ENCODE results near the gene TMEM259.

Gene TMEM259

DNA sequence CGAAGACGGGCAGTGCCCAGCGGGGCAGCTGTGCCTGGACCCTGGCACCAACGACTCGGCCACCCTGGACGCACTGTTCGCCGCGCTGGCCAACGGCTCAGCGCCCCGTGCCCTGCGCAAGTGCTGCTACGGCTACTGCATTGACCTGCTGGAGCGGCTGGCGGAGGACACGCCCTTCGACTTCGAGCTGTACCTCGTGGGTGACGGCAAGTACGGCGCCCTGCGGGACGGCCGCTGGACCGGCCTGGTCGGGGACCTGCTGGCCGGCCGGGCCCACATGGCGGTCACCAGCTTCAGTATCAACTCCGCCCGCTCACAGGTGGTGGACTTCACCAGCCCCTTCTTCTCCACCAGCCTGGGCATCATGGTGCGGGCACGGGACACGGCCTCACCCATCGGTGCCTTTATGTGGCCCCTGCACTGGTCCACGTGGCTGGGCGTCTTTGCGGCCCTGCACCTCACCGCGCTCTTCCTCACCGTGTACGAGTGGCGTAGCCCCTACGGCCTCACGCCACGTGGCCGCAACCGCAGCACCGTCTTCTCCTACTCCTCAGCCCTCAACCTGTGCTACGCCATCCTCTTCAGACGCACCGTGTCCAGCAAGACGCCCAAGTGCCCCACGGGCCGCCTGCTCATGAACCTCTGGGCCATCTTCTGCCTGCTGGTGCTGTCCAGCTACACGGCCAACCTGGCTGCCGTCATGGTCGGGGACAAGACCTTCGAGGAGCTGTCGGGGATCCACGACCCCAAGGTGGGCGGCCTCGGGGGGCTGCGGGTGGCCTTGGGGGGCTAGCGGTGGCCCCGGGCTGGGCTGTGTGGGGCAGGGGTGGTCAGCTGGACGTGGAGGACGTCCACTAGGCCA, 15.9 kb downstream of the TMEM259 start:
- DNase-seq (ENCODE audit: low read depth in 1 of 2, low spot score in 1 of 2), result no peak

DNA sequence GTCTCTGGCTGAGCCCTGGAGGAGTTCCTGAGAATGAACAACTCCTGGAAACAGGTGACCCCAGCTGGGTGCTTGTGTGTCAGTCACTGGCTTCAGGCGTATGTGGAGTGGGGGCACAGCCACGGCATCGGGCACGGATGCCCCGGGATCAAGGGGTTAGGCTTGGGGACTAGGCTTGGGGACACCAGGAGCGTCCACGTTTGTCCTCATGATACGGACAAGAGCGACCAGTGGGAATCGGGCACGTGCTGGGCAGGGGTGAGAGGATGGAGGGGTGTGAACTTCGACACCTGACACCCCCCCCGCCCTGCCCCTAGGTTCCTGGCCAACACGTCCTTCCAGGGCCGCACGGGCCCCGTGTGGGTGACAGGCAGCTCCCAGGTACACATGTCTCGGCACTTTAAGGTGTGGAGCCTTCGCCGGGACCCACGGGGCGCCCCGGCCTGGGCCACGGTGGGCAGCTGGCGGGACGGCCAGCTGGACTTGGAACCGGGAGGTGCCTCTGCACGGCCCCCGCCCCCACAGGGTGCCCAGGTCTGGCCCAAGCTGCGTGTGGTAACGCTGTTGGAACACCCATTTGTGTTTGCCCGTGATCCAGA, 16.6 kb downstream of the TMEM259 start:
- DNase-seq (ENCODE audit: low read depth in 1 of 2, low spot score in 1 of 2), result no peak

DNA sequence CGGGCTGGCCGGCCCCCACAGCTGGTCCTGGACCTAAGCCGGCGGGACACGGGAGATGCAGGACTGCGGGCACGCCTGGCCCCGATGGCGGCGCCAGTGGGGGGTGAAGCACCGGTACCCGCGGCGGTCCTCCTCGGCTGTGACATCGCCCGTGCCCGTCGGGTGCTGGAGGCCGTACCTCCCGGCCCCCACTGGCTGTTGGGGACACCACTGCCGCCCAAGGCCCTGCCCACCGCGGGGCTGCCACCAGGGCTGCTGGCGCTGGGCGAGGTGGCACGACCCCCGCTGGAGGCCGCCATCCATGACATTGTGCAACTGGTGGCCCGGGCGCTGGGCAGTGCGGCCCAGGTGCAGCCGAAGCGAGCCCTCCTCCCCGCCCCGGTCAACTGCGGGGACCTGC, 17.6 kb downstream of the TMEM259 start:
- no peak for DNase-seq (ENCODE audit: low read depth in 1 of 2, low spot score in 1 of 2)

DNA sequence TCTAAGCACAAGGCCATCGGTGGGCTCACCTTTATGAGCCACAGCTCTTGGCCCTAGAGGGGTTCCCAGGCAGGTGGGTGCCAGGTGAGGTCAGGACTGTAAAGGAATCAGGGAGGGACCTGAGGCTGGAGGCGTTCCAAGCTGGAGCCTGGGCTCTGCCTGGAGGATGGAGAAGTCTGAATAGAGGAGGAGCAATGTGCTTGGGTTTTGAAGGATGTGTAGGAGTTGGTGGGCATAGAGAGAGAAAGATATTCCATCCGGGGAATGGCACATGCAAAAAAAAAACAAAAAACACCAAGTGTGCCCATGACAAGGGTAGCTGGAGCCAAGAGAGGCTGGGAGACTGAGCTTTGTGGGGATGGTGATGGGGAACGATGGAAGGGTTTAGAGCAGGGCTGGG, 18.3 kb downstream of the TMEM259 start:
- DNase-seq (ENCODE audit: low read depth in 1 of 2, low spot score in 1 of 2), result no peak

DNA sequence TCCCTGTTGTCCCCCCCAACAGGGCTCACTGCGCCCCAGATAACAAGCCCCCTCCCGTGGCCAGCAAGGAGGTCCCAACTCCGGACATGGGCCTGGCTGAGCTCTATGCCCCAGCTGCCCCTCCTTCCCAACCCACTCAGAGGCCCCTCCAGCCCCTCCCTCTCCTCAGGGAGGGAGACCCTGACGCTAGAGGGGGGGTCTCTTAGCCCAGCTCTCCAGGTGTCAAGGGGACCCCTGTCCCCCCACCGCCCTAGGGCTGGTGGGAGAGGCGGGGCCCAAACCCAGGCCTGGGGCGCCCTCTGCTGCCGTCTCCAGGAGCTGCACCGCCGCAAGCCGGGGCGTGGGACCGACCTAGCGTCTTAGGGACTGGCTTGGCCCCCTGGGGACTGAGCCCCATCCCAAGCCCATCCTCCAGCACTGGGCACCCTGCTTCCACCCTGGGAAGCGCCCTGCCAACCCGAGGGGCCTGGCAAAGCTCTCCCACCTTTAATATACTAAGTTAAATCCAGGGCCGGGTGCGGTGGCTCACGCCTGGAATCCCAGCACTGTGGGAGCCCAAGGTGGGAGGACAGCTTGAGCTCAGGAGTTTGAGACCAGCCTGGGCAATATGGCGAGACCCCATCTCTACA, 19.3 kb downstream of the TMEM259 start:
- peak; percentile 54 to 64 for DNase-seq (ENCODE audit: low read depth in 1 of 2, low spot score in 1 of 2)

DNA sequence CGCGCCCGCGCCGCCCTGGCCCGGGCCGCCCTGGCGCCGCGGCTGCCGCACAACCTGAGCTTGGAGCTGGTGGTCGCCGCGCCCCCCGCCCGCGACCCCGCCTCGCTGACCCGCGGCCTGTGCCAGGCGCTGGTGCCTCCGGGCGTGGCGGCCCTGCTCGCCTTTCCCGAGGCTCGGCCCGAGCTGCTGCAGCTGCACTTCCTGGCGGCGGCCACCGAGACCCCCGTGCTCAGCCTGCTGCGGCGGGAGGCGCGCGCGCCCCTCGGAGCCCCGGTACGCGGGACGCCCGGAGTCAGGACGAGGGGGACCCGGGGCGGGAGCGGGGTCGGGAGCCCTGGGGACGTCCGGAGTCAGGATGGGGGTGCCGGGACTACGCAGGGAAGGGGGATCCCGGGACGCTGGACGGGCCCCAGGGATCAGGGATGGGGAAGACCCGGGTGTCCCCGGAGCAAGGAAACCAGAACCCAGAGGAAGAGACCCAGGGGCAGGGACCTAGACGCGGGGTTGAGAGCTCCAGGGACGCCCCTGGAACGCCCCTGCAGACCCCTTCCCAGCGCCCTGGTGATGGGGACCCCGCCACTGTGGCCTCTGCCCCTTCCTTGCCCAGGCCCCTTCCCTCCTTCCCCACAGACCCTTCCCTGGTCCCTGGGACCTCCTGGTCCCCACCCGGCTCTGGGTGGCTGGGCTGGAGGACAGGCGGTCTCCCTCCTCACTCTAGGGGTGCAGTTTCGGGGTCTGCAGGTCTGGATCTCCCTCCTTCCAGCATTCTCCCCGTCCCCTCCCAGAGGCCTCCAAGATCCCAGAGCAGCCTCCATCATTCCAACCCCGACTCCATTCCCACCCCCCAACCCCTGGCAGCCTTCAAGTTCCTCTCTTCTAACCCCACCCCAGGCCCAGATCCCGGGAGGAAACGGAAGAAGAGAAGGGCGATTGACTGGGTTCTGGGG, 20.1 kb downstream of the TMEM259 start:
- no peak for DNase-seq (ENCODE audit: low read depth in 1 of 2, low spot score in 1 of 2)

DNA sequence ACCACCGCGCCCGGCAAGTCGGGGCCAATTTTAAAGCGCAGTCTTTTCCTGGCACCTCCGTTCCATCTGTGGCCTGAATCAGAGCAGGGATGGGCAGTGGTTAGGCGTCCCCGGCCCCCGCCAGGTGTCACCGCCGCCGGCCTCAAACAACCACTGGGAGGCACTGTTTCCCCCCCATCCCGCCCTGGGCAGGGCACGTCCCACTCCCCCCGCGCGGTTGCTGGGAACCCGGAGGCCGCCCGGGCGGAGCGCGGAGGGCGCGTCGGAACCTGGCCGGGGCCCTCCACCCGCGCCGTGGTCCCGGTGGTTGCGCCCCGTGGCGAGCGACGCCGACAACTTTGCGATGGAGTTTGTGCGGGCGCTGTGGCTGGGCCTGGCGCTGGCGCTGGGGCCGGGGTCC, 20.8 kb downstream of the TMEM259 start, which contains the start of gene GRIN3B:
Gene GRIN3B, plus strand, starts transcription at position 325 of the 400 bp plus-strand sequence. Its CDS starts 19 bp downstream, at position 344.
- DNase-seq (ENCODE audit: low read depth in 1 of 2, low spot score in 1 of 2), result peak; percentile 30 to 57

DNA sequence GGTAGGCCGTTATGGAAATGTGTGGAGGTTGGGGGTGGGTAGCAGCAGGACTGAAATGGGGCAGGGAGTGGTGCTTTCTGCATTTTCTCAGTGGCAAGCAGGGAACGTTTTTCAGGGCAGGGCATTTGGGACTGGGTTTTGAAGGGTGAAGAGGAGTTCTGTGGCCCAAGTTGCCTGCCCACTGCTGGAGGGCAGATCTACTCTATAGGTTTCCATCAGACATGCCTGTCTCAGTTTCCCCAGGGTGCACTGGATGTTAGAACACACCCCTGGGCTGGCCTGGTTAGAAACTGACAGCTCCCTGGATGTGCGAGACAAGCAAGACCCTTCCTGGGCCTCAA, 21.6 kb downstream of the TMEM259 start:
- no peak for DNase-seq (ENCODE audit: low read depth in 1 of 2, low spot score in 1 of 2)

DNA sequence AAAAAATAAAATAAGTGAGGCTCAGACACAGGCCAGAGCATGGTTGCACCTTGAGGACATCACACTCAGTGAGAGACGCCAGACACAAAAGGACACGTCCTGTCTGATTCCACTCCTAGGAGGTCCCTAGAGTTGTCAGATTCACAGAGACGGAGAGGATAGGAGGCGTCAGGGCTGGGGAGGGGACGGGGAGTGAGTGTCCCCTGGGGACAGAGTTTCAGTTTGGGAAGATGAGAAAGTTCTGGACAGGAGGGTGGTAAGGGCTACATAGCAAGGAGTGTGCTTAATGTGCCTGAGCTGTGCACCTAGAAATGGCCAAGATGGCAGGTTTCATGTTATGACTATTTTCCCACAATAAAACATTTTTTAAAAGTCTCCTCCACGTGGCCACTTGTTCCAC, 22.9 kb downstream of the TMEM259 start:
- DNase-seq (ENCODE audit: low read depth in 1 of 2, low spot score in 1 of 2), result no peak

DNA sequence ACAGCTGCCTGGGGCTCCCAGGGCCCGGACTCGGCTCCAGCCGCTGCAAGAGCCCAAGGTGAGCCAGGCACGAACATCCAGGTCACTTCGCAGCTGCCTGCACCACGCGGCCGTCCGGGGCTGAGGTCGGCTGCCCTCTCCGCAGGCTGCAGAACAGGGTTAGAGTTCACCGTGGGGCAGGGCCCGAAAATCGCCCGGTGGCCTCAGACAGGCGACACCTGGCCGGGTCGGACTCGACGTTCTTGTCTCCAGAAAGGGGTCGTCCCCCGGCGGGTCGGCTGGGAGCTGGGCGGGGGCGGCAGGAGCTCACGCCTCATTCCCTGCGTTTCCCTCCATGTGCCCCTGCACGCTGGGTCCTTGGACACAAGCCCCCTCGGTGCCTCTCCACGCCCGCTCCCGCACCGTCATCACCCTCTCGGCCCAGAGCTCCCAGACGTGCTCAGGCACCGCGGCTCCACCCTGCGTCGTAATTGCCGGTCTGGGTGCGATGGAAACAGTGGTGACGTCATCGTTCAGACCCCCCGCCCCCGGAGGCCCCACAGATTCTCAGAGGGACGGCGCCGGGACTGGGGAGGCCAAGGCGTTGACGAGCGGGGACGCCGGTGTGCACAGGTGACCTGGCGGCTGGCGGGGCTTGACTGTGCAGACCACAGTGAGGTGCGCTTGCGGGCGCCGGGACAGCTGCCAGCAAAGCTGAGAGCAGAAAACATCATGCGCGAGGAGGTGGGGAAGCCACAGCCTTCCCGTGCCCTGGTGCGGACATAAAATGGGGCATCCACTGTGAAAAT, 24.7 kb downstream of the TMEM259 start:
- DNase-seq (ENCODE audit: low read depth in 1 of 2, low spot score in 1 of 2), result peak; percentile 35 to 60

DNA sequence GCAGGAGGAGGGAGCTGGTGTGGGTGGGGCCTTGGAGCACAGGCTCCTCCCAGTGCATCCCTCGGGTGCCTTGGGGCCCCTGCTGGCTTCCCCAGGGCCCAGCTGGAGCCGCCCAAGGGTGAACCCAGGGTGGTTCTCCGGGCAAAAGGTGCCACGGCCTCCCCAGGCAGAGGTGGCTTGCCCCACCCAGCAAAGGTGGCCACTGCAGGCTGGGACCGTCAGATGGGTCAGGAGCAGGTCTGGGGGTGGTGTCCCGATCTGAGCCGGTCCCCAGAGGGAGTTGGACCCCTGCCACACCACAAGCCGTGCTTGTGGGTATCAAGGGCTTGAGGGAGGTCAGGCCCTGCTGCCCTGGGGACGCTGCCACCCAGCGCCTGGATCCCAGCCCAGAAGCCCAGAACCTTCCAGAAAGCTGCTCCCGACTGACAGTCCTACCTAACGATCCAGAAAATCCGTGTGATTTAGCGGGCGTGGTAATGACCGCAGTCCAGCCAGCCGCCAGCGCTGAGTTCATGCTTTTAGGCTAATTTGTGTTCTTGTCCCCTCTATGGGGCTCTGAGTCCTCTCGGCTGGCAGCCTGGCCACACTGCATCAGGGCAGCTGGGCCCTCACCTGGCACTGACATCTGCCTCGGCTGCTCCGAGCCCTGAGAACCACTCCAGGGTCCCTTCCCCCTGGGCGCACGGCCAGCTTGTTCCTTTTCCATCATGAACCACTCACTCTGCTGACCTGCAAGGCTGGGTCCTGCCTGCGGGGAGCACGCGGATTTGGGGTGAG, 25.7 kb downstream of the TMEM259 start:
- DNase-seq (ENCODE audit: low read depth in 1 of 2, low spot score in 1 of 2), result no peak

DNA sequence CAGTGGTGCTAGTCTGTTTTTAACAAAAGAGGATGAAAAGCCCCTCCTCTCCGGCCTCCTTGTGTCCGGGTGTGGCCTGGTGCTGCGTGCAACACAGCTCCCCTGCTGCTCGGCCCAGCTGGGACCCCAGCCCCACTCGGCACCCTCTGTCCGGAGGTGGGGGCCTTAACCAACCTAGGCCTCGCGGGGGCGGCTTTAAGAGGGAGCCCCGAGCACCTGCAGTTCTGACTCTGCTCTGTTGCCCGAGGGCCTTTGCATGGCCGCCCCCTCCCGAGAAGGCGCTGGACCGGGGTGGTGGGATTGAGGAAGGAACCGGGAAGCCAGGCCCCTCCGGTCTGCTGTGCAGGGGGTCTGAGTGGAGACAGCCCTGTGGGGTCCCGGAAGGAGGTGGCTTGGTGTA, 26.4 kb downstream of the TMEM259 start:
- no peak for DNase-seq (ENCODE audit: low read depth in 1 of 2, low spot score in 1 of 2)

DNA sequence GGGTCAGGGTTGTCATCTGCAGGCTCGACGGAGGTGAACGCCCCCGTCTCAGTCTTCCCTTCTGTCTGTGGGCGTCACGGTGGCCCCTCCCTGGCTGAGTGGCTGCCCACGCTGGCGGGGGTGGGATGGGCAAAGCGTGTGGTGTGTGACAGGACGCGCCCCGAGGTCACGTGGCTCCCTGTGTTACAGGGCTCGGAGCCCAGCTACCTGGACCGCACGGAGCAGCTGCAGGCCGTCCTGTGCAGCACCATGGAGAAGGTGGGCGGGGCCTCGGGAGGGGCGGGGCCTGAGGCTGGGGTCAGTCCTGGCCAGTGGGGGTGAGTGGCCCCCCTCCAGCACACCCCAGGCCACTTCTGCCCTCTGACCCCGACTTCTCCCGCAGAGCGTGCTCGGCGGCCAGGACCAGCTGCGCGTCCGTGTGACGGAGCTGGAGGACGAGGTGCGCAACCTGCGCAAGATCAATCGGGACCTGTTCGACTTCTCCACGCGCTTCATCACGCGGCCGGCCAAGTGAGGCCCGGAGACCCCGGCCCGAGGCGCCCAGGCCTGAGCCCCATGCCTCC, 27.0 kb downstream of the TMEM259 start:
- DNase-seq (ENCODE audit: low read depth in 1 of 2, low spot score in 1 of 2), result no peak

DNA sequence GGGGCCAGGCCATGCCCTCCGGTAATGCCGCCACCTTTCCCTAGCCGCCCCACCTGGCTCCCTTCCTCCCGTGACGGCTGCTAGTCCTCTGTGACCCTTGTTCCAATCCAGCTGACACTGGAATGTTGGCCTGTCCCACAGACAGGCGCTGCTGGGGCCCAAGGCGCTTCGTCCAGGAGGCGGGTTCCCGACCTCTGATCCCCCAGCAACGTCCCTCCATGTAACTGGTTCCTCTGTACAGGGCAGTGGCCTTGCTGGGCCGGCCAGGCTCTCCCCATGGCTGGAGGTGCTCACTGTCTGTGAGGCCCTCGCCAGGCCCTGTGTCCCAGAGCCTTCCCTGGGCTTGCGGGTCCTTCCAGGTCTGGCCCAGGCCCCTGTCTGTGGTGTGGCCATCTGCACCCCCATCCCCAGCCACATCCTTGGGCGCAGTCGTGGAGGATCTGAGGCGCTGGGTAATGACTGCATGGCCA, 27.5 kb downstream of the TMEM259 start:
- no peak for DNase-seq (ENCODE audit: low read depth in 1 of 2, low spot score in 1 of 2)

DNA sequence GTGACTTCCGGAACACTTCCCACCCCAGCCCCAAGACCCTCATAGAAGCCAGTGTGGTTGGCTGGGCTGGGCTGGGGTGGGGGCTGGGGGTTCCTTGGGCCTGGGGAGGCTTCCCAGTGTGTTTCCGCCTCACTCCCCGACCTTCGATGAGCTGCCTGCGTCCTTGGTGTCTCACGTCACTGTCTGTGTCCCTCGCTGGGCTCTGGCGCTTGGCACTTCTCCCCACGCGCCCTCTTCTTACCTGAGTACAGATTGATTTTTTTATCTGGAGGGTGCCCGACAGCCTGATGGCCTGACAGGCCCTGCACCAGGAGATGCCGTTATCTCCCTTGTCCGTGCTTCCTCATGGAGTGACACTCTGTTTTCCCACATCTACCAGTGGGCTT, 28.3 kb downstream of the TMEM259 start:
- no peak for DNase-seq (ENCODE audit: low read depth in 1 of 2, low spot score in 1 of 2)

DNA sequence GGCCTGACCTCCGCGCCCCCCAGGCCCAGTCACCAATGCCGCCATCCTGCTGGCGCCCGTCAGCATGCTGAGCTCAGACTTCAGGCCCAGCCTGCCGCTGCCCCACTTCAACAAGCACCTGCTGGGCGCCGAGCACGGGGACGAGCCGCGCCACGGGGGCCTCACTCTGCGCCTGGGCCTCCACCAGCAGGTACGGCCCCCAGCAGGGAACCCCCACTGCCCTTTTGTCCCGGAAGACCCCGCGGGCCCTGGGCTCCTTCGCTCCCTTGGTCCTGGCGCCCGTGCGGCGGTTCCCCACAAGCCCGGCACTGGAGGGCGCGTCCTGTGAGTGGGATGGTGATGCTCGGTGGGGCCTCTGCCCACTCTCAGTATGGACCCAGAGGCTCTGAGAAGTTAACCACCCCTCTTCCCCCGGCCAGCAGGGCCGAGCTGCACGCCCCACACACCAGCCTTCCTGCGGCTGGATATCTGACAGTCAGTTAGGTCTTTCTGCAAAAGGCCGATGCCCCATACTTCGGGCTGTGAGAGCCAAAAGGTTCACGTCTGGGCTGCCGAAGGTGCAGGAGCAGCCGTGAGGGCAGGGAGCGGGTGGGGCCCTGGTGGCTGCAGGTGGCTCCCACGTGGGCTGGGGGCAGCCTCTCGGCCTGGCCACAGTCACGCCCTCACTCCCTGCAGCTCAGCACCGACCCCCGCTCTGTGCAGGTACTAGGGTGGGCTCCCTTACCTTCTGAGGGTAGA, 28.8 kb downstream of the TMEM259 start:
- no peak for DNase-seq (ENCODE audit: low read depth in 1 of 2, low spot score in 1 of 2)

DNA sequence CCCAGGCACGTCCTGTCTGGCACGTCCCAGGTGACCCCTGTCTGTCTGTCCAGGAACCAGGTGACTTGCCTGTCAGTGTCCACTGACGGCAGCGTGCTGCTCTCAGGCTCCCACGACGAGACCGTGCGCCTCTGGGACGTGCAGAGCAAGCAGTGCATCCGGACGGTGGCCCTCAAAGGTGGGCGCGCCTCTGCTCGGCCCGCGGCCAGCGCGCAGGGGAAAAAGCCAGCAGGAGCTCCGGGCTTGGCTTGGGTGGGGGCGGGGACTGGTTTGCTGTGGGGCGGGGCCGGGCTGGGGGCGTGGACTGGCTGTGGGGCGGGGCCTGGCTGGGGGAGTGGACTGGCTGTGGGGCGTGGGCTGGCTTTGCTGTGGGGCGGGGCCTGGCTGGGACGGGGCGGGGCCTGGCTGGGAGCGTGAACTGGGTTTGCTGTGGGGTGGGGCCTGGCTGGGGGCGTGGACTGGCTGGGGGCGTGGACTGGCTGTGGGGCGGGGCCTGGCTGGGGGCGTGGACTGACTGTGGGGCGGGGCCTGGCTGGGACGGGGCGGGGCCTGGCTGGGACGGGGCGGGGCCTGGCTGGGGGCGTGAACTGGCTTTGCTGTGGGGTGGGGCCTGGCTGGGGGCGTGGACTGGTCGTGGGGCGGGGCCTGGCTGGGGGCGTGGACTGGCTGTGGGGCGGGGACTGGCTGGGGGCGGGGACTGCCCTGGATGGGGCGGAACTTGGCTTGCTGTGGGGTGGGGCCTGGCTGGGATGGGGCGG, 29.6 kb downstream of the TMEM259 start:
- DNase-seq (ENCODE audit: low read depth in 1 of 2, low spot score in 1 of 2), result peak; percentile 17 to 48

DNA sequence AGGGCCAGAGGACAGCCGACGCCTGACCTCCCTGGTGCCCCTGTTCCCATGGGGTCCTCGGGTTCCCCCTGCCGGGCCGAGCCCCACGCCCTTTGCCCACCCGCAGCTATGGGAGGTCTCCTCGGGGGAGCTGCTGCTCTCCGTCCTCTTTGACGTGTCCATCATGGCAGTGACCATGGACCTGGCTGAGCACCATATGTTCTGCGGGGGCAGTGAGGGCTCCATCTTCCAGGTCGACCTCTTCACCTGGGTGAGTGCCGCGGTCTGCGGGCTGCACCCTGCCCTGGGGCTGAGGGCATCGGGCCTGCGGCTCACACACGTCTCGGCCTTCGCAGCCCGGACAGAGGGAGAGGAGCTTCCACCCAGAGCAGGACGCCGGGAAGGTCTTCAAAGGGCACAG, 30.2 kb downstream of the TMEM259 start:
- DNase-seq (ENCODE audit: low read depth in 1 of 2, low spot score in 1 of 2), result no peak

Data from stimulated activated CD4-positive, alpha-beta T cell treated with anti-CD3 and anti-CD28 coated beads, Interleukin-15, amount 100 ng/mL, for 1 hour (primary cell).